Heart right ventricle (tissue), 16 donors: Measurements from ENCODE around the gene RARB. TPM values are rescaled to one million over a fixed set of nuclear protein-coding genes. Genes with fewer than 3 reads are reported as not detected.
A peak's percentile ranks its signal among the peaks of the same experiment; 100 is the strongest.

Experiments used
- ATAC-seq, 8 donors: fragments of 200-7000 bp; cut with Tn5 transposase; one replicate each; pipeline ENCODE4 v1.9.1; 2020; ENCODE audit warnings: mild to moderate bottlenecking in 8 of 8, moderate library complexity in 8 of 8, moderate number of reproducible peaks in 1 of 8
- DNase-seq, 2 donors: peaks; one replicate each; pipeline ENCODE4 v3.0.0-alpha.2; 2020
- H3K27ac ChIP-seq, 10 donors: fragments of 200-600 bp; sonication (generic) in 2 of 10; one replicate each; pipeline versions ENCODE4 v1.5.0 to v1.8.0; 2020 to 2022; ENCODE audit warnings: mild to moderate bottlenecking in 3 of 10
- H3K27me3 ChIP-seq, 7 donors: fragments of 200-600 bp; one replicate each; pipeline ENCODE4 v1.8.0; 2021 to 2022; ENCODE audit warnings: mild to moderate bottlenecking in 2 of 7
- H3K36me3 ChIP-seq, 9 donors: fragments of 200-600 bp; sonication (generic) in 1 of 9; one replicate each; pipeline versions ENCODE4 v1.5.0 to v1.8.0; 2020 to 2022; ENCODE audit warnings: mild to moderate bottlenecking in 2 of 9
- H3K4me1 ChIP-seq, 9 donors: fragments of 200-600 bp; sonication (generic) in 1 of 9; one replicate each; pipeline versions ENCODE4 v1.5.0 to v1.8.0; 2020 to 2022; ENCODE audit warnings: mild to moderate bottlenecking in 4 of 9
- H3K4me3 ChIP-seq, 10 donors: fragments of 200-600 bp; sonication (generic) in 2 of 10; one replicate each; pipeline versions ENCODE4 v1.5.0 to v1.8.0; 2020 to 2022; ENCODE audit warnings: mild to moderate bottlenecking in 7 of 10, moderate library complexity in 2 of 10
- H3K9me3 ChIP-seq, 11 donors: fragments of 200-600 bp in 10 of 11; sonication (generic) in 2 of 11; one replicate each; pipeline versions ENCODE4 v1.5.0 to v1.8.0; 2013 to 2022; ENCODE audit warnings: mild to moderate bottlenecking in 2 of 11, control low read depth in 1 of 11, moderate library complexity in 1 of 11
- CTCF ChIP-seq, 9 donors: fragments of 200-600 bp; sonication (generic) in 2 of 9; IDR thresholded peaks; one replicate each; pipeline versions ENCODE4 v1.5.0 to v1.8.0; 2021 to 2022; ENCODE audit warnings: antibody characterized with exemption in 9 of 9, mild to moderate bottlenecking in 5 of 9, moderate library complexity in 1 of 9
- WGBS, 2 donors: extraction: QIAGEN DNeasy Blood & Tissue Kit; methylation state at CpG; one replicate each; pipeline ENCODE4 v1.1.7; 2013; ENCODE audit warnings: inconsistent platforms in 1 of 2; 5-methylcytosine and 5-hydroxymethylcytosine counted together
- intact Hi-C, 10 donors: fragments of 100-400 bp; cut with DNase I; formaldehyde crosslinking; loops; one replicate each; pipeline versions ENCODE4 v1.11.1 to v1.14.2; 2022
- polyA plus RNA-seq, 2 donors: library from polyadenylated mRNA; stranded (reverse); fragments of 200-250 nt; gene quantifications; one replicate each; pipeline ENCODE4 v1.2.3, GENCODE V29; 2013
- total RNA-seq, 10 donors: library from RNA; stranded (reverse); fragmentation: NEBNext Ultra II Directional in 3 of 10; extraction: Animal tissue kit (Norgen Biotek cat#: 25700) in 3 of 10; gene quantifications; one replicate each; pipeline versions ENCODE4 v1.2.1 to v1.2.4, GENCODE V29; 2021 to 2023
- donor health status: Arrhythmogenic right ventricular cardiomyopathy.
- donor health status: ischemic (EF 13 %, LVEDD 7.1; RV severe dilation, severe dysfunction).
- donor health status: healthy with polysubstance abuse.
- donor health status: DM: no; HTN: yes; CAD: no.
- donor health status: DM: no; HTN: no; CAD: no.
- donor health status: ischemic (EF 25% LVEDD 6.9; RV normal size, moderate dysfunction).
- donor health status: ischemic (EF 25% LVEDD 5.7; RV mildly dilated, moderate dysfunction).
- donor health status: healthy.
- donor health status: DM: yes; HTN: yes; CAD: no.
- donor health status: Ischemic cardiomyopathy.
- donor health status: ischemic (EF 35%, LVEDD 5.7; RV mildly dilated, moderate dysfunction).
- donor health status: nonischemic (EF 11% LVEDD 7.7; RV severe dilation, severe dysfunction).
- donor health status: DM: yes; HTN: yes; CAD: no.
- donor health status: PGD.
- donor health status: ischemic (EF 29% LVEDD 5.4; RV normal size, mild dysfunction).
- donor health status: nonischemic (EF 23%, LVEDD 6.1; RV moderate dilation, normal function).

Gene RARB
- total and polyA plus RNA-seq, 12 donors: 3.6 to 23.2 (median 17.8) TPM

DNA sequence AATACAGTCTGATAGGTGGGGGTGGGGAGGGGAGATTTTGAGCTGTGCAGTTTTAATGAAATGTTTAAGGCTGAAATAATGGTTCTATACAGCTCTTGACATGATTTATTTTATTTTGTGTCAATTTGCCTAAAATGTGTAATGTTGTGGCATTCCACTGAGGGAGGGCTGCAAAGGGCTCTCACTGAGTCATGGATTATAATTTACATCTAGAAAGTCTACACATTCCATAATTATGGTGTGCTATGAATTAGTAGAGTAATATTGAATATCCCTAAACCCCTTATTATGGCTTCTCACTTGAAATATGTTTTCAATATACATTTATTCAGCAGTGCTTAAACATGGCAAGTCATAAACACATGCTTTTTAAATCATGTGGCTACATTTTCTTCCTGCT, 103.9 kb downstream of the RARB start:
- intact Hi-C loops: no loop called here
- H3K27ac ChIP-seq: no peak overlapping the region

GRCh38 chr3:25532431-25533162, 104.5 kb downstream of the RARB start:
- peaks cover 0 to 7% (median 0%) of the 10 kb centered on the region in 9 donors for H3K36me3 ChIP-seq
- no peak overlapping the region for H3K4me3 ChIP-seq
- 76 to 82% methylated on average over 3 of the region's 3 CpGs for WGBS, 2 donors
- H3K27ac ChIP-seq: no peak overlapping the region
- no peak for ATAC-seq
- TF ChIP-seq CTCF (IDR thresholded peaks at IDR 0.05): peak in 8 of 9 donors; percentile 27 to 54 (median 42)
- peaks cover 0 to 21% (median 10%) of the 10 kb centered on the region in 11 donors for H3K9me3 ChIP-seq
- DNase-seq: no peak
- intact Hi-C loops: no loop called here
- H3K27me3 ChIP-seq: no peaks in the 10 kb centered on the region
- peaks cover 0 to 17% (median 8%) of the 10 kb centered on the region in 9 donors for H3K4me1 ChIP-seq

More for the DNA sequence above, 103.9 kb downstream of the RARB start:
- DNase-seq (no peak), ATAC-seq (no peak)
- Histone ChIP-seq H3K4me3 (no peak overlapping the region), H3K27me3 (no peaks in the 10 kb centered on the region), H3K4me1 (peaks cover 0 to 23% (median 11%) of the 10 kb centered on the region in 9 donors), H3K9me3 (peaks cover 0 to 21% (median 10%) of the 10 kb centered on the region in 11 donors), H3K36me3 (peaks cover 0 to 7% (median 0%) of the 10 kb centered on the region in 9 donors)
- no peak for TF ChIP-seq CTCF (IDR thresholded peaks at IDR 0.05)

GRCh38 chr3:25533399-25533798, 105.3 kb downstream of the RARB start:
- Histone ChIP-seq H3K4me1 (peaks cover 0 to 15% (median 5%) of the 10 kb centered on the region in 9 donors), H3K27me3 (no peaks in the 10 kb centered on the region), H3K9me3 (peaks cover 0 to 21% (median 10%) of the 10 kb centered on the region in 11 donors), H3K36me3 (peaks cover 0 to 7% (median 0%) of the 10 kb centered on the region in 9 donors), H3K27ac (no peak overlapping the region), H3K4me3 (no peak overlapping the region)
- DNase-seq (no peak), ATAC-seq (no peak)
- no peak for TF ChIP-seq CTCF (IDR thresholded peaks at IDR 0.05)
- 57 to 66% methylated on average over 2 of the region's 2 CpGs for WGBS, 2 donors
- intact Hi-C loops: no loop called here

DNA sequence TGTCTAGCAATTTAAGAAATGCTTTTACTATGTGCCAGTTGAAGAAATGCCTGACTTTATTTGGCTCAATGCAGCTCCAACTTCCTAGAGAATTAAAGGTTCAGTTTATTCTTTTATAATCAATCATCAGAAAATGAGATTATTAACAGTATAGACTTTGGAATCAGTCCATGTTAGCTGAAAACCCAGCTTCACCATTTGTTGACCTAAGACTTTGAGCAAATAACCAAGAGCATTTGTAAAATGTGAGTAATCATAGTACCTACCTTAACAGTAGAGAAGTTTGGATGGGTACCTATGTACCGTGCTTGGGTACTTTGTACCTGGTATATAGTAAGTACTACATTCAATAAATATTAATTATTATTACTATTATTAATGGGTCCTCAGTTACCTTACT, 105.9 kb downstream of the RARB start:
- Histone ChIP-seq H3K36me3 (peaks cover 0 to 7% (median 0%) of the 10 kb centered on the region in 9 donors), H3K27ac (no peak overlapping the region), H3K4me1 (peaks cover 0 to 15% (median 5%) of the 10 kb centered on the region in 9 donors), H3K4me3 (no peak overlapping the region), H3K9me3 (peaks cover 0 to 21% (median 10%) of the 10 kb centered on the region in 11 donors), H3K27me3 (no peaks in the 10 kb centered on the region)
- DNase-seq: no peak
- intact Hi-C loops: no loop called here
- no peak for ATAC-seq
- TF ChIP-seq CTCF (IDR thresholded peaks at IDR 0.05): no peak
- 97 to 98% methylated on average over 1 of the region's 1 CpG for WGBS, 2 donors
